H9 (cell line): ENCODE data around the gene TBC1D8. TPM values are rescaled to one million over a fixed set of nuclear protein-coding genes. Genes with fewer than 3 reads are reported as not detected.

Experiments used
- DNase-seq: peaks from one replicate; pipeline ENCODE4 v3.0.0-alpha.2; 2017
- H2AFZ ChIP-seq: one replicate; pipeline ENCODE4 v1.6.1; 2013; ENCODE audit warnings: mild to moderate bottlenecking, low read length, control low read depth, moderate library complexity
- H2AK5ac ChIP-seq: 2 replicates; pipeline ENCODE4 v1.6.1; 2013; ENCODE audit warnings: low read length, control low read depth, mixed read lengths; ENCODE audit not compliant: insufficient read length
- H2BK120ac ChIP-seq: one replicate; pipeline ENCODE4 v1.6.1; 2013; ENCODE audit warnings: low read depth, mild to moderate bottlenecking, low read length, control low read depth, inconsistent platforms; ENCODE audit not compliant: poor library complexity, severe bottlenecking
- H2BK12ac ChIP-seq: 2 replicates; pipeline ENCODE4 v1.6.1; 2013; ENCODE audit warnings: low read length, control low read depth, mixed read lengths, low read depth; ENCODE audit not compliant: insufficient read length
- H2BK15ac ChIP-seq: 2 replicates; pipeline ENCODE4 v1.6.1; 2013; ENCODE audit warnings: low read depth, low read length, control low read depth
- H2BK20ac ChIP-seq: one replicate; pipeline ENCODE4 v1.6.1; 2013; ENCODE audit warnings: low read depth, mild to moderate bottlenecking, low read length, control low read depth, inconsistent platforms; ENCODE audit not compliant: poor library complexity, severe bottlenecking
- H2BK5ac ChIP-seq: 2 replicates; pipeline ENCODE4 v1.6.1; 2013; ENCODE audit warnings: low read length, control low read depth, mixed read lengths; ENCODE audit not compliant: insufficient read length
- H3K14ac ChIP-seq: 2 replicates; pipeline ENCODE4 v1.6.1; 2013; ENCODE audit warnings: low read length, control low read depth; ENCODE audit not compliant: insufficient read depth
- H3K18ac ChIP-seq: 2 replicates; pipeline ENCODE4 v1.6.1; 2013; ENCODE audit warnings: low read depth, mild to moderate bottlenecking, mixed read lengths, low read length, control low read depth; ENCODE audit not compliant: insufficient read length
- H3K23ac ChIP-seq: 2 replicates; pipeline ENCODE4 v1.6.1; 2013; ENCODE audit warnings: low read length, control low read depth, mixed read lengths, low read depth; ENCODE audit not compliant: insufficient read length
- H3K23me2 ChIP-seq: 2 replicates; pipeline ENCODE4 v1.6.1; 2013; ENCODE audit warnings: low read depth, mild to moderate bottlenecking, mixed read lengths, low read length, control low read depth; ENCODE audit not compliant: insufficient read length, poor library complexity, severe bottlenecking
- H3K27ac ChIP-seq: 2 replicates; pipeline ENCODE4 v1.5.1; 2013; ENCODE audit warnings: low read length, control low read depth, mixed read lengths, low read depth; ENCODE audit not compliant: insufficient read length
- H3K27me3 ChIP-seq: 2 replicates; pipeline ENCODE4 v1.6.1; 2013; ENCODE audit warnings: low read length, control low read depth, inconsistent platforms; ENCODE audit not compliant: insufficient read depth
- H3K4ac ChIP-seq: 2 replicates; pipeline ENCODE4 v1.6.1; 2013; ENCODE audit warnings: low read depth, mild to moderate bottlenecking, control low read depth, inconsistent platforms, low read length, moderate library complexity
- H3K4me1 ChIP-seq: 2 replicates; pipeline ENCODE4 v1.6.1; 2013; ENCODE audit warnings: low read length, control low read depth, inconsistent platforms; ENCODE audit not compliant: insufficient read depth
- H3K4me2 ChIP-seq: 2 replicates; pipeline ENCODE4 v1.6.1; 2013; ENCODE audit warnings: low read length, control low read depth, mixed read lengths; ENCODE audit not compliant: insufficient read length, insufficient read depth
- H3K56ac ChIP-seq: 2 replicates; pipeline ENCODE4 v1.6.1; 2013; ENCODE audit warnings: low read depth, mild to moderate bottlenecking, mixed read lengths, low read length, control low read depth; ENCODE audit not compliant: insufficient read length
- H3K79me1 ChIP-seq: 2 replicates; pipeline ENCODE4 v1.6.1; 2013; ENCODE audit warnings: low read depth, mild to moderate bottlenecking, moderate library complexity, low read length, control low read depth, inconsistent platforms; ENCODE audit not compliant: insufficient read depth, poor library complexity, severe bottlenecking
- H3K79me2 ChIP-seq: 2 replicates; pipeline ENCODE4 v1.6.1; 2013; ENCODE audit warnings: low read length, control low read depth, inconsistent platforms; ENCODE audit not compliant: insufficient read depth
- H3K9ac ChIP-seq: 2 replicates; pipeline ENCODE4 v1.6.1; 2013; ENCODE audit warnings: low read length, control low read depth, mixed read lengths; ENCODE audit not compliant: insufficient read length; ENCODE audit errors: extremely low read depth
- H3K9me3 ChIP-seq: one replicate; pipeline ENCODE4 v1.6.1; 2013; ENCODE audit warnings: low read depth, low read length, inconsistent platforms; ENCODE audit not compliant: control insufficient read depth
- H3T11ph ChIP-seq: one replicate; pipeline ENCODE4 v1.6.1; 2013; ENCODE audit warnings: mild to moderate bottlenecking, low read length, control low read depth, inconsistent platforms
- H4K20me1 ChIP-seq: one replicate; pipeline ENCODE4 v1.6.1; 2013; ENCODE audit not compliant: control insufficient read depth, insufficient read length, insufficient read depth
- H4K5ac ChIP-seq: 2 replicates; pipeline ENCODE4 v1.6.1; 2013; ENCODE audit warnings: low read depth, mild to moderate bottlenecking, mixed read lengths, low read length, control low read depth; ENCODE audit not compliant: insufficient read length
- H4K8ac ChIP-seq: replicated peaks from 2 replicates; pipeline ENCODE4 v1.6.1; 2013; ENCODE audit warnings: low read length, control low read depth, mixed read lengths, low read depth; ENCODE audit not compliant: insufficient read length
- H4K91ac ChIP-seq: 2 replicates; pipeline ENCODE4 v1.6.1; 2013; ENCODE audit warnings: low read depth, mild to moderate bottlenecking, moderate library complexity, mixed read lengths, low read length, control low read depth; ENCODE audit not compliant: insufficient read length
- H3K27ac Mint-ChIP-seq, 3 experiments: 2 replicates in 2 of 3; 3 replicates in 1 of 3; pipeline ENCODE4 v1.8.0; 2020 to 2021; ENCODE audit warnings: mixed read lengths in 3 of 3, mild to moderate bottlenecking in 1 of 3, moderate library complexity in 1 of 3
- H3K27me3 Mint-ChIP-seq: 2 replicates; pipeline ENCODE4 v1.8.0; 2021; ENCODE audit warnings: low read depth, mild to moderate bottlenecking, moderate library complexity, mixed read lengths
- H3K36me3 Mint-ChIP-seq, 3 experiments: 2 replicates in 2 of 3; 3 replicates in 1 of 3; pipeline ENCODE4 v1.8.0; 2020 to 2021; ENCODE audit warnings: low read depth in 3 of 3, mixed read lengths in 3 of 3; ENCODE audit not compliant: insufficient read depth in 1 of 3
- H3K4me1 Mint-ChIP-seq, 2 experiments: 2 replicates each; pipeline ENCODE4 v1.8.0; 2020; ENCODE audit warnings: mixed read lengths in 2 of 2
- H3K4me3 Mint-ChIP-seq, 2 experiments: 2 replicates in 1 of 2; 3 replicates in 1 of 2; pipeline ENCODE4 v1.8.0; 2020 to 2021; ENCODE audit warnings: mild to moderate bottlenecking in 2 of 2, mixed read lengths in 2 of 2, moderate library complexity in 1 of 2
- H3K9me3 Mint-ChIP-seq, 2 experiments: 2 replicates in 1 of 2; 3 replicates in 1 of 2; pipeline ENCODE4 v1.8.0; 2020; ENCODE audit warnings: mild to moderate bottlenecking in 2 of 2, mixed read lengths in 2 of 2, moderate library complexity in 1 of 2
- CTCF ChIP-seq: fragments of 200-600 bp; sonication (generic); conservative IDR thresholded peaks from 3 replicates; pipeline ENCODE4 v1.8.0; 2021; ENCODE audit warnings: antibody characterized with exemption, mild to moderate bottlenecking
- WGBS: extraction: QIAGEN DNeasy Blood & Tissue Kit; methylation state at CpG from one replicate; pipeline ENCODE4 v1.1.7; 2013; ENCODE audit warnings: missing lambda C conversion rate, low lambda C conversion rate, mixed read lengths; ENCODE audit not compliant: insufficient read length; ENCODE audit errors: extremely low coverage; 5-methylcytosine and 5-hydroxymethylcytosine counted together
- total RNA-seq: library from RNA; stranded (reverse); gene quantifications from 2 replicates; pipeline ENCODE4 v1.2.1, GENCODE V29; 2021

The TBC1D8 gene
- total RNA-seq, 1 experiment from 2014 or later, result 16.6 TPM

GRCh38 chr2:100975521-100975785, 175.7 kb downstream of the TBC1D8 start:
- no peak overlapping the region for H2BK5ac ChIP-seq
- WGBS, result no CpG with 5 or more reads among the region's 7 CpGs
- H3K23me2 ChIP-seq, result no peaks in the 10 kb centered on the region

More at GRCh38 chr2:100975521-100975785, 175.7 kb downstream of the TBC1D8 start:
- Histone ChIP-seq H3K9ac (no peak overlapping the region), H3K4me1 (no peaks in the 10 kb centered on the region), H3K18ac (no peak overlapping the region), H2BK120ac (no peak overlapping the region), H3K23ac (no peak overlapping the region), H2BK12ac (no peak overlapping the region), H3K79me2 (no peaks in the 10 kb centered on the region), H2BK20ac (no peak overlapping the region), H3K14ac (no peak overlapping the region), H4K91ac (no peak overlapping the region), H2BK15ac (no peak overlapping the region), H3K4ac (no peak overlapping the region), H4K8ac (no peak overlapping the region), H3K79me1 (no peaks in the 10 kb centered on the region), H2AK5ac (no peak overlapping the region), H2AFZ (no peak overlapping the region), H4K20me1 (no peaks in the 10 kb centered on the region), H3K4me2 (no peak overlapping the region), H3K56ac (no peak overlapping the region), H3T11ph (no peak overlapping the region), H3K27me3 (no peaks in the 10 kb centered on the region), H3K9me3 (no peaks in the 10 kb centered on the region), H4K5ac (no peak overlapping the region), H3K27ac (no peak overlapping the region)
- Mint-ChIP-seq H3K36me3 (no peaks in the 10 kb centered on the region), H3K27ac (no peak overlapping the region), H3K27me3 (no peaks in the 10 kb centered on the region), H3K4me1 (no peaks in the 10 kb centered on the region), H3K4me3 (no peak overlapping the region), H3K9me3 (no peaks in the 10 kb centered on the region)
- TF ChIP-seq CTCF, result no peak
- no peak for DNase-seq
